HG03103 (cell line): ENCODE results near the gene EXOC4.

Experiments used
- ATAC-seq: cut with Tn5 transposase; IDR thresholded peaks from one replicate; pipeline ENCODE4 v1.9.1; 2021; ENCODE audit warnings: low read depth; ENCODE audit not compliant: unreplicated experiment

The EXOC4 gene

DNA sequence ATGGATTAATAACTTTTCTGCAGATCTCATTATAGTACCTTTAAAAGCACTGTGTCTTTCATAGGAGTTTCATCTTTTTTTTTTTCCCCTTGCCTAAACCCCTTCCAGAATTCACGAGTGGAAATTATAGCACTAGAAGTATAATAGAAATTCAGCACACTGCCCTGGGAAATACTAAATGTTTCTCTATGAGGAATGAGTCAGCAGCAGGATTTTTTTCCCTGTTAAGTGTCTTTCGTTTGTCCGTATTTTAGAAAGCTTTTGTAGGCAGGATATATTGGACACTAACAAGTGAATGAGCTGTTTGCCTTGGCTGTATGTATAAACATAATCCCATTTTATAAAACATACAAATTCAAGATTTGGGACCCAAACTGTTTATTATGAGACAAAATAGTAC is 105.8 kb downstream of the EXOC4 start:
- ATAC-seq: no peak

DNA sequence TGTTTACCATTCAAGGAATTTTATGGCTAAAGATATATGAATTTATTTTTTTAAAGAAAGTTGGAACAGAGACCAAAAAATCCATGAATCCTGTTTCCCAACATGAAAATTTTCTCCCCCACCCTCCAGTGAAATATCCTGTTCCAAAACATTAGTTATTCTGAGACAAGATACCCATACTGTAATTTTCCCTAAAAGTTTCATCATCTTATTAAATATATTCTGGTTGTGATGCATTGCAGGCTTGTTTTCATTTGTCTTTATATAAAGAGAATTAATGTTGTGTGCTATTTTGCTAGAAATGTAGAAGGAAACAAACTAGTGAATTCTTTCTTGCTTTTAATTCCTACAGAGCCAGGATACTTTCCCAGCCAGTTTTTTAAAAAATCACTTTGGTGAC is 106.6 kb downstream of the EXOC4 start:
- ATAC-seq: no peak

DNA sequence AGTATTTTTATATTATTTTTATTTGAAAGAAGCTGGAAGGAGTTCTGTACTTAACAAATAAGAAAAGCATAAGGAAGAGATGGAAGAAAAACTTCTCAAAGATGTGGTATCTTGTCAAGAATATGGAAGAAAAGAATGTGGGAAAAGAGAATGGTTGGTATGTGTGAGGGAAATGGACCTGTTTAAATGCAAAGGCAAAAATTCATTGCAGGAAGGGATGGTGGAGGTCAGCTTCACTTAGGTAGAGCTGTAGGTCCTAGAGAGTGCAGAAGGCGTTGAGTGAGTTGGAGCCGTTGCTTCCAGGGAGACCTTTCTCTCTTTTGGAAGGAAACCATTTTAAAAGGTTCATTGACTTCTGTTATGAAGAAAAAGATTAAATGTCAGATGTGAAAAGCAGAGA is 107.3 kb downstream of the EXOC4 start:
- ATAC-seq: no peak

DNA sequence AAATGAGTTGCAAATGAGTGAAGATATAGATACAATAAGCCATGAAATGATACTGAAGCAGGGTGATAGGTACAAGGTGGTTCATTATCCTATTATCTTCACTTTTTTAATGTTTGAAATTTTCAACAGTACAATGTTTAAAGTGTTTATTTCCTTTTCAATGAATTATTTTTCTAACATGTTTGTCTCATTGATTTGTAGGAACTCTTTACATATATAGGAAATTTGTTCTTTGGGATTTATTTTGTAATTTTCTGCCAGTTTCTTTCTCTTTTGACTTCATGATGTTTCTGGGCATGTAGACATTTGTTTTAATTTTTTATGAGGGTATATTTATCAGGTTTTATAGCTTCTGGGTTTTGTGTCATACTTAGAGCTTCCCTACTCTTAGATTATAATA is 108.9 kb downstream of the EXOC4 start:
- no peak for ATAC-seq

DNA sequence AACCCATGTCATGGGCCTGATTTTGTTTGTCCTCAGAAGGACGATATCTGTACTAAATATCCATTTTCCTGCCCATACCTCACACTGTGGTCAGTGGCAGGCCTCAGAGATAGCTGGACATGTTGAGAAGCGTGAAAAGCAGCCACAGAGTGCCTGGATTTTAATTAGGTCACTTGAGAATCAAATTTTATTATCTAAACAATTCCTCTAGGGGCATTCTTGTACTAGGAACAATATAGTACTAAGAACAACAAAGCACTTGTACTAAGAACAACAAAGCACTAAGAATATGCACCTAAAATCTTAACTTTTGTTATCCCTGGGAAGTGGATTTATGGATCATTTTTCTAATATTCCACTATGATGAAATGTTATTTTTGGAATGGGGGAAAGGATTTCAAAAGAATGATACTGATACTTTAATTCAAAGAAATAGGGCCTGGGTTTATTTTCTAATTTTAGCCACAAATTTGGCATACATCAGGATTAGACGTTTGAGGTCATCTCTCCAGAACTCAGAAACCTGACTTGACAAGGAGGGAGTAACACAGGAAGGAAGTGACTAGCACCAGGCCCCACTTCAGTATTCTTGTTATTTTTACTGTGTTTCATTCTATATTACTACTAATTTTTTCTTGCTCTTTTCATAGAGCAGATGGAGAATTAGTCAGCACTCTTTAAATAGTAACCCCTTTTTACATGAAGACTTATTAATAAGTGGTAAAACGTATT is 112.2 kb downstream of the EXOC4 start:
- no peak for ATAC-seq

DNA sequence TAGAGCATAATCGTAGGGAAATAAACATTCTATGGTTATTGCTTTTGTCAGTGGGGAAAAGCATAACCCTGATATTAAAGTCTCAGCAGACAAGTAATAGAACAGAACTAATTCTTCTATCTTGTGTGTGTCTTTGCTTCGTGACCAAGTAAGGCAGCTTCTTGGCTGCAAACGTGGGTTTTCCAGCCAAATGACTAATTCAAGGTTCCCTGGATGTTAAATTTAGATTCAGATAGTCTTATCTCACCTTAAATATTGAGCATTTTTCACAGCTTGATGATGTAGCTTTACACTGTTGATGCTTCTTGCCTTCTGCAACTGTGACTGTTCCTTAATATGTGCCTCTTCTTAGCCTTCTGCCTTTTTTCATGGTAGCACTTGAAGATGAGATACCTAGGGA is 113.0 kb downstream of the EXOC4 start:
- no peak for ATAC-seq

DNA sequence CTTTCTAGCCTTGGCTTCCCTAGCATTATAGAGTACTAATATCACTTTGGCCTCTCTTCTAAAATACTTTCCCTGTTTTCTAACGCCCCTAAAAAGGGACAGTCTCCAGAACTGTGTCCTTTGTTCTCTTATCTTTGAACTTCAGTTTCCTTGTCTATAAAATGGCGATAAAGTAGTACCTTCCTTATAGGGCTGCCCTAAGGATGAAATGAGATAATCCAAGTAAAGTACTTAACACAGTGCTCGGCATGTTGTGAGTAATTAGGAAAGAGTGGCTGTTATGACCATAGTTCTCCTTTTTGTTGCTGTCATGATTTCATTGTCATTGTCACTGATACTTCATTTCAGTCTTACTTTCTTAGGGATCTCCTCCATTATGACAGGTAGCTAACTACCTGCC is 114.7 kb downstream of the EXOC4 start:
- ATAC-seq: no peak

DNA sequence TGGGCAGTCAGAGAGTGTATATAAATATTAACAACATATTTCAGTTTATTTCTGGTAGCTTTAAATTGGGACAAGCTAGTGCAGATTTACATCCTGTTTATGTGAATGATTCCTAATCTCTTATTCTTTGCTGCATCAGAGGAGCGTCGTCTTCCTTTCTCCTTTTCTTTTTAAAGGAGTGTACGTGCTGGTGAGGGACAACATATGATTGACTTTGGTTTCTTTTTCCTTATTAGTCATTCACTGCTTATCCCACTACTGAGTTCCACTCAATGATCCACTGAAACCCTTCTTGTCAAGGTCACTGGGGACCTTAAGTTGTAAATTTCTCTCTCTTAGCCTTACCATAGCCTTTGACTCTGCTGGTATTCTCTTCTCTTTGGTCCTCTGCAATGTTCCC is 116.3 kb downstream of the EXOC4 start:
- ATAC-seq: no peak

DNA sequence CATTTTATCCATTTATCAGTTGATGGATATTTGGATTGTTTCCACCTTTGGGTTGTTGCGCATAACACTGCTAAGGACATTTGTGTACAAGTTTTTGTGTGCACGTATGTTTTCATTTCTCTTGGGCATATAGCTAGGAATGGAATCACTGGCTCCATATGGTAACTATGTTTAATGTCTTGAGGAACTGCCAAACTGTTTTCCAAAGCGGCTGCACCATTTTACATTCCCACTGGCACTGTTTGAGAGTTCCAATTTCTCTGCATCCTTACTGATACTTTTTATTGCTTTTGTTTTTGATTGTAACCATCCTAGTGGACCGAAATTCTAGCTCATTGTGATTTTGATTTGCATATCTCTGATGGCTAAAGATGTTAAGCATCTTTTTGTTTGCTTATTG is 118.7 kb downstream of the EXOC4 start:
- ATAC-seq: no peak

DNA sequence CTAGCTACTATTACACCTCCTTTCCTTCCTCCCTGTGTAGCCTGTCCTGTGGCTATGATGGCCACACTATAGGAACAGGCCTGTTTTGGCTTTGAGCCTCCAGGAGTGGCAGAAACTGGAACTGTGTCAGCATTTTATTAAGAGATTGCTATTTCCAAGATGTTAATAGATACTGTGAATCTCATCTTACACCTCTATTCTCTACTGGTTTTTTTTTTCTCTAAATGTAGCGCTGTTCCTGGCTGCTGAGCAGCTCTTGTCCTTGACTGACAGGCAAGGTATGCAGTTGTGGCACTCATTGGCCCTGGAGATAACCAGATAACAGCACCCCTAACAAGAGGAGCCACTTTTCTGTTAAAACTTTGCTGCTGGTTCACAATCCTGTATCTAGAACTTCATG is 119.5 kb downstream of the EXOC4 start:
- no peak for ATAC-seq

DNA sequence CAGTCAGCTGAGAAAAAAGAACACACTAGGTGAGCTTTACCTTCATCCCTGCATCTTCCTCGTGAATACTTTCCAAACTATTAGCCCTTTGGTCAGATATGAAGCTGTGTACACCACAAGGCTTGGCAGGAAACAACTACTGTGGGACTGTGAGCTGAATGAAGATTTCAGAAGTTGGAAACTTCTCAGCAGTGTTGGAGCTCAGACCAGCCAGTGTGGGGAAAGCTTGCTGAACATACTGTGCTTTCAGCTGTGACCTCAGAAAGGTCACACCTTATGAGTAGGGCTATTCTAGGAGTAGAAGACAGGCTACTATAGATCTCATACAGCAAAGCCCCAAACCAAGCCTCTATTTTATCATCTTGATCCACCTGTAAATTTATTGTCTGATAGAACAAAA is 123.6 kb downstream of the EXOC4 start:
- no peak for ATAC-seq

DNA sequence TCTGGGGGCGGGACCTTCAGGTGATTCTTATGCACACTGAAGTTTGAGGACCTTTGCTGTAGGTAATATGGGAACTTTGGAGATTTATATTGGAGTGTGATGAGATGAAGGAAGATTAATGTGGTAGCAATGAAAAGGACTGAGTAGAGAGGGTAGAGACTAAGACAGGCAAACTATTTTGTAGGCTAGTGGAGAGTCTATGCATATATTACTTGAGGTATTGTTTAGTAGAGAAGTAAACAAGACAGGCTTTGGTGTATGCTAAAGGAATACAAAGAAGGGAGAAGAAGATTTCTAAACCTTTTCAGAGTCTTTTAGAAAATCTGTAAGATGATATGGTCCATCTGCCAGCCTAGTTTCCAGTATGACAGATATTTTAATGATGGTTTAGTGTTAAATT is 129.1 kb downstream of the EXOC4 start:
- ATAC-seq: no peak

DNA sequence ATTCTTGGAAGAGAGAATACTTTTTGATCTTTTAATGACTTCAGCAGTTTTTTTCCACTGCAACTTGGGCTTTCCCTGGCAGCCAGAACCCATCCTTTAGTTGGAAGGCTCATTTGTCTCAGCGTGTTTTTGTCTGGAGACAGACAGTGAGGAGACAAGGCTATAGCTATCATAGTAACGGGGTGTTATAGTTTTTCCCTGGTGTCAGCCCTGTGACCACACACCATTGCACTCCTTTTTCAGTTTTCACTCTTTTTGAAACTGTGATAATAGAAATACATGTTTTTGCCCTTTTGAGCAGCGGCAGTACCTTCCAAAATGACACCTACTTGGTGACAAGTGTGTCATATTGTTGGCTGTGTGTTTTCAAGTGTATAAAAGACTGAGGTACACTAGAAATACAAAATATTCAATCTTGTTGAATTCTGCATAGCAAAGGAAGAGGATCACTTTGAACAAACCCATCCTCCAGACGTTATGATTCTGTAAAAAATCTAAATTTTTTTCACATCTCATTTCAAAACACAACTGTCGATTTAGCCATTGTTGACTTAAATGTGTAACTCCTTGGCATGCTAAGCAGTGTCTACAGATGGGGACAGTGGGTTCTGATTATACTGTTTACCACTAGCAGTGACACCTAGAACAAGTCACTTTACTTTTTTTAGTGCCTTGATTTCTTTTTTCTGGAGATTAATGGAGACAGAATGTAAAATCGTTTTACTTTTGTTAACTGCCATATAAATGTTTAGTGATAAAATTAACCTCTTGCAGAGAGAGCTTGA is 130.1 kb downstream of the EXOC4 start:
- no peak for ATAC-seq

DNA sequence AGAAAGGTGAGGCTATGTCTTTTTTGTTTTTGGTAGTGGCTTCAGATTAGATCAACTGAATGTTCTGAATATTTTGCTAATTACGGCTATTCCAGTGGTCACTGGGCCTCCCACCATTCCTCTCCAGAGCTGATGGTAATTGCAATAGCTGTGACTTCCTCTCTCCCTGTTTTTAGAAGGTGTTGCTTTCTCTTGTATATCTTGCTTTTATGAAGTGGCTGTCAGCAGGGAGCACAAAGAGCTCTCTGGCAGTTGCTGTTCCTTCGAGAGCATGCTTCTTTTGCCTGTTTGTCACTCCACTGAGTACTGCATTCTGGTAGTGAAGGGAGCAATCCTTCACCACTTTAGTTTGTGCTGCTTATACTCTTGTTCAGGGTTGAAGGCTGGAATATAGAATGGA is 133.3 kb downstream of the EXOC4 start:
- no peak for ATAC-seq

DNA sequence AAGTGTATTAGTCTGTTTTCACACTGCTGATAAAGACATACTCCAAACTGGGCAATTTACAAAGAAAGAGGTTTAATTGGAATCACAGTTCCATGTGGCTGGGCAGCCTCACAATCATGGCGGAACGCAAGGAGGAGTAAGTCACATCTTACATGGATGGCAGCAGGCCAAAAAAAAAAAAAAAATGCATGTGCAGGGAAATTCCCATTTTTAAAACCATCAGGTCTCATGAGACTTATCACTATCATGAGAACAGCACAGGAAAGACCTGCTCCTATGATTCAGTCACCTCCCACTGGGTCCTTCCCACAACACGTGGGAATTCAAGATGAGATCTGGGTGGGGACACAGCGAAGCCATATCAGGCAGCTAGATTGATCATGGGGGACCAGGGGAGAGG is 136.8 kb downstream of the EXOC4 start:
- no peak for ATAC-seq

DNA sequence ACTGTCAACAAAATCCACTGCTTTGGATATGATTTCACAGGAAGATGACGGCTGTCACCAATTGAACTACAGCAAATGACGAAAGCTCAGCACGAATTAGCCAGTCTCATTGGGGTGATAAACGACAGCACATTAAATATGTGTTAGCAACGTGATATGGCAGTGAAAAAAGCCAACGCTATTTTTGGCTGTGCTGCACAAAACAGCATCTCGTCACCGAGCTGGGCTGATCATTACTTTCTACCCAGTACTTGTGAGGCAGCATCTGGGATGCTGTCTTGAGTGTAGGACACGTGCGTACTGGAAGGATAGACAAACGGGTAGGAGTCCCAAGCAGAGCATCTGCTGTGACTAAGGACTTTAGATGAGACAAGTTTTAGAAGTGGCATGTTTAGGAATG is 138.3 kb downstream of the EXOC4 start:
- ATAC-seq: no peak

DNA sequence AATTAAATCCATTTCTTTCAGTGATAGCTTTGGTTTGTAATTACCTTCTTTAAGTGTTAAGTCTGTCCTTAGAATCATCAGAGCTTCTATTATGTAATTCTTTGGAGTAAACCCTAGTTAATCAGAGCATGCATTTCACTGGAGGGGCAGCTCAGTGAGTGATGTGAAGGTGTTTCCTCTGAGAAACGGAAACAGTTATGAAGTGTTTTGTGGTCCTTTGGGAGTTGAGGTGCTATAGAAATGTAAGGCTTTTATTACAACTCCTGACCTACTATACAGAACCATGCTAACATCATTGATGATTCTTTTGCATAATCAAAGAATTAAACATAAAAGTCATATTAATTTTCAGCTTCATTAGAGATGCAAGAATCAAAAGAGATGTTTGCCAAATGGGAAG is 141.5 kb downstream of the EXOC4 start:
- ATAC-seq: no peak

DNA sequence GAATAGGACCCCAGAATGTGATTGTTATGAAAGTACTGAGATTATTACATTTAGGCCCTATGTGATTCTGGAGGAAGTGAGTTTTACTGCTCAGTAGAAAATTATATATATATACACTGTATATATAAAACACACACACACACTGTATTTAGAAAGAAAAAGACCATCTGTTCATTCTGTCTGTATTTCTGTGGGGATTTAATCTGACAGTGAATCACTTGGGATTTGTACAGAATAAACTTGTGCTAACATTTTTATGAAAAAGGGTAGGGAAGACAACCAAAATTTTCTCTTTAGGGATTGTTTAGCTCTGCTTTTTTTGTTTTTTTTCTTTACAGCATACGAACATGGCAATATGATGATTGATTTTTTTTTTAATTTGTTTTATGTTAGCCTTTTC is 142.7 kb downstream of the EXOC4 start:
- ATAC-seq: no peak

DNA sequence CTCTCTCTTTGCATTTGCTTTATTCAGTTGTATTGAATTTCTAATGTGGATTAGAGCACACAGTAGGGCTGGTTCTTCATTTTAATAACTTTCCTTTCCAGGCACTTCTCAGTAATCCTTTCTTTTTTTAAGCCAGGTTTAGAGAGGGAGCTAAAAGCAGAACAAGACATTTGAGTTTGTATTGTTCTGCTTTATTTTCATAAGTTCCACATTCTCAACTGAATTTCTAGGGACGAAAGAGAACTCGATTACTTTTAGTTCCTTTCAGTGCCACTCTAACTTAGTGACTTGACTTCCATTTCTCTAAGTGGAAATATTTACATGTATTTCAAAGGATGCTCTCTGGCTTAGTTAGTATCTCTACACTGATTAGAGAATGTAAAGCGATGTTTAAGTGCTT is 145.6 kb downstream of the EXOC4 start:
- ATAC-seq: no peak

DNA sequence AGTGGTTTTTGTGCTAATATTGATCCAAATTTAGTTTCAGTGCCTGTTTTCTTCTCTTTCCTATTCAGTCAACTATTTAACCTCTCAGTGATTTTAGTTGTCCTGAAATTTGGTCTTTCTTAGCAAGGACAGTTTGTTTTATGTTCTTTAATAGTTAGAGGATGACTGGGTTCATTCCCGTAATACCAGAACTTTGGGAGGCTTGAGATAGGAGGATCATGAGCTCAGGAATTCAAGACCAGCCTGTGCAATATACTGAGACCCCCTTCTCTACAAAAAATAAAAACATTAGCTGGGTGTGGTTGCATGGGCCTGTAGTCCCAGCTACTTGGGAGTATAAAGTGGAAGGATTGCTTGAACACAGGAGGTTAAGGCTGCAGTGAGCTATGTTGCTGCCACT is 148.3 kb downstream of the EXOC4 start:
- no peak for ATAC-seq

DNA sequence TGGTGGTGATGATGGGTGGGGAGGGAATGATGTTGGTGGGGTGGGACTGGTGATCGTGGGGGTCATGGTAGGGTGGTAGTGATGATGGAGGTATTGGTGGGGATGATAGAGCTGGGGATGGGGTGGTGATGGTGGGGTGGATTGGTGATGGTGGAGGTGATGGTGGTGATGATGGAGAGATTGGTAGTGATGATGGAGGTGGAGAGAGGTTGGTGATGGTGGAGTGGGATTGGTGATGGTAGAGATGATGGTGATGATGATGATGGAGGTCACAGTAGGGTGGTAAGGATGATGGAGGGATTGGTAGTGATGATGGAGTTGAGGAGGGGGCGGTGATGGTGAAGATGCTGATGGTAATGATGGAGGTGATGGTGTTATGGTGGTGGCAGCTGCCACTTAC is 155.3 kb downstream of the EXOC4 start:
- ATAC-seq: no peak

DNA sequence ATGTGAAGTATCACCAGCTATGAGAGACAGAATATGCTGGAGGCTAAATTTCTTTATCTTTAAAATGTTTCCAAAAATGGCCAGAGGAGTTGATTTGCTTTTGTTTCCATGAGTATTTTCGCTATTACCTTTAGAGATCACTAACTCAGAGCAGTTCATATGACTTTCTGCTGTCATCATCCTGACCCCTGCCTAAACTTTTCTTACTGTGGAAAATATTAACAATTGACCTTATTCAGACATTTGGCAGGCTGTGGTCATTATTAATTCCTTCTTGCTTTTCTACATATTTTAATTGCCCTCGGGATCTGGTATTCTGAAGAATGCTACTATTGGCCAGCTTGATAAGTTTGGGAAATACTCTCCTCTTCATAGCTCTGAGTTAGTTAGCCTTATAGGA is 156.5 kb downstream of the EXOC4 start:
- no peak for ATAC-seq
